Measurements from ENCODE around the gene OTUD4. TPM values are rescaled to one million over a fixed set of nuclear protein-coding genes. Genes with fewer than 3 reads are reported as not detected.

The OTUD4 gene
- total and polyA plus RNA-seq, 9 of the 15 experiments (the other 6 are each of a cell fraction or from before 2014, with no cell fraction given), result 4.2 to 29.0 (median 24.8) TPM

- no peak for TF ChIP-seq RFX5 (IDR thresholded peaks at IDR 0.05; ENCODE audit: low read depth, low read length)
- no peak for TF ChIP-seq NCOA4 (IDR thresholded peaks at IDR 0.05; ENCODE audit: partially characterized antibody)
- TF ChIP-seq NR3C1 (CRISPR knock-in tag; IDR thresholded peaks at IDR 0.05), result no peak
- no peak for TF ChIP-seq CBX3 (IDR thresholded peaks at IDR 0.05; ENCODE audit: borderline replicate concordance in 1 of 2, low read length in 2 of 2)
- TF ChIP-seq USF2 (CRISPR knock-in tag; IDR thresholded peaks at IDR 0.05), result no peak
- no peak for TF ChIP-seq TCF15 (CRISPR knock-in tag; IDR thresholded peaks at IDR 0.05)
- no peak for TF ChIP-seq FOXJ2 (tag; IDR thresholded peaks at IDR 0.05)
- no peak for TF ChIP-seq KAT8 (IDR thresholded peaks at IDR 0.05; ENCODE audit: low read depth)
These were observed 1.8 kb upstream of the OTUD4 start (continued) for GRCh38 chr4:145182222-145182621.

- intact Hi-C loops (cut with micrococcal nuclease), result no loop called here
- H3K4me1 ChIP-seq (replicated peaks in 1 of 2; ENCODE audit: control insufficient read depth in 2 of 2, insufficient read depth in 2 of 2, low read length in 2 of 2), result peaks cover 15 to 26% of the 10 kb centered on the region in 2 experiments
- WGBS (ENCODE audit: insufficient coverage, low coverage, missing lambda C conversion rate), result 4% methylated on average over 7 of the region's 7 CpGs
- H3K9me1 ChIP-seq (ENCODE audit: control insufficient read depth, insufficient read depth, low read length), result no peaks in the 10 kb centered on the region
- H2AFZ ChIP-seq (ENCODE audit: low read depth, low read length), result peak overlapping the region; percentile 96
- CTCF ChIA-PET (ENCODE audit: low intra/inter-chr PET ratio), result no interaction called here
- BruUV-seq (replicated peaks), result TSS peak; percentile 92
- H3K36me3 ChIP-seq (ENCODE audit: control insufficient read depth, insufficient read depth, low read length), result peaks cover 9% of the 10 kb centered on the region; the same call in 2 of the 3 replicates
- no peaks in the 10 kb centered on the region for H3K27me3 ChIP-seq (ENCODE audit: control insufficient read depth in 2 of 2, insufficient read depth in 2 of 2, low read length in 2 of 2)
- H3K9me3 ChIP-seq (replicated peaks; ENCODE audit: control insufficient read depth, insufficient read depth, low read depth, low read length), result no peaks in the 10 kb centered on the region; the same call in 1 of the 2 replicates
- H3K79me2 ChIP-seq (ENCODE audit: control insufficient read depth, insufficient read depth, low read length), result peaks cover 46% of the 10 kb centered on the region
- H3K9ac ChIP-seq (ENCODE audit: insufficient read depth in 1 of 2, low read depth in 2 of 2, low read length in 2 of 2), result peak overlapping the region; percentile 91 to 94
- H4K20me1 ChIP-seq (replicated peaks; ENCODE audit: control insufficient read depth, insufficient read depth, low read length), result peaks cover 7% of the 10 kb centered on the region; the same call in 1 of the 2 replicates
- peak overlapping the region; percentile 98 for H3K4me2 ChIP-seq (ENCODE audit: insufficient read depth, low read length)
- ATAC-seq (no peak), DNase-seq (ENCODE audit: extremely low read depth in 1 of 4, low spot score in 3 of 4) (no peak), FAIRE-seq (no peak)
- in situ Hi-C loops (cut with MboI), result no loop called here
- H3K27ac ChIP-seq (ENCODE audit: extremely low read depth, low read depth, low read length), result peak overlapping the region; percentile 97
- POLR2A ChIA-PET, result interaction anchor here (0.7 kb wide), 1 partner anchor 11 kb away, joined by 3 read pairs; no protein-coding TSS in a partner anchor
- H3K4me3 ChIP-seq, result peak overlapping the region; percentile 75
- 0 out of 2 replicates have a peak, but pooled peaks have one; percentile 37 for TF ChIP-seq ZBTB40 (IDR thresholded peaks at IDR 0.05)
- no peak for TF ChIP-seq ZBTB40 (CRISPR knock-in tag; IDR thresholded peaks at IDR 0.05)
These were observed 707 bp upstream of the OTUD4 start for GRCh38 chr4:145181091-145181501.

Data from K562 (cell line).